Measurements from ENCODE around the gene NTSR1. TPM values are rescaled to one million over a fixed set of nuclear protein-coding genes. Genes with fewer than 3 reads are reported as not detected.

NTSR1 gene
- total and polyA plus RNA-seq, 4 donors, result 0.03 to 0.33 (median 0.08) TPM; not detected in 1

DNA sequence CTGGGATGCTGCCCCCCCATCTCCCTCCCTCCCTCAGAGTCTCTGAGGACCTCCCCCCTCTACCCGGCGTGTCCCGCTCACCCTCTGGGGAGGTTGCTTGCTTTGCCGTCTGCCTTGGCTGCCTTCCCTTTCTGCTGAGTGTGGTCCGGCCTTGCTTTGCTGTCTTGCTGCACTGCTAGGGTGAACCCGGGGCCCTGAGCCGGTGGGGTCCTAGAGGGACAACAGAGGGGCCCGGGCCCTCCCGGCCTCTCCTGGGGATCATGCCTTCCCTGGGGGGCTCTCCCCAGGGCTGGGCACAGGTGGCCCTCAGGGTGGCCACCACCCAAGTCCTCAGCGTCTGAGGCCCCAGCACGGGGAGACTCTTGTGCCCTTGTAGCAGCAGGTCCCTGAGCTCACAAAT lies 47.0 kb upstream of the NTSR1 start:
- no peaks in the 10 kb centered on the region for H3K4me1 ChIP-seq (ENCODE audit: control insufficient read depth in 4 of 4, insufficient read depth in 4 of 4, low read length in 3 of 4)
- H3K9me3 ChIP-seq (ENCODE audit: control insufficient read depth in 4 of 4, low read length in 3 of 4), result no peaks in the 10 kb centered on the region
- DNase-seq (ENCODE audit: low spot score), result no peak
- H3K27ac ChIP-seq (ENCODE audit: low read depth in 1 of 2, low read length in 2 of 2), result no peak overlapping the region
- no peak overlapping the region for H3K9ac ChIP-seq (ENCODE audit: low read depth in 1 of 2, low read length in 2 of 2)
- no peaks in the 10 kb centered on the region for H3K36me3 ChIP-seq (ENCODE audit: control insufficient read depth in 4 of 4, insufficient read depth in 3 of 4, low read depth in 1 of 4, low read length in 3 of 4)
- 91% methylated on average over 11 of the region's 11 CpGs for WGBS
- H3K4me3 ChIP-seq (ENCODE audit: low read depth in 1 of 3, low read length in 3 of 3), result no peak overlapping the region
- H3K27me3 ChIP-seq (ENCODE audit: control insufficient read depth in 4 of 4, insufficient read depth in 4 of 4, low read length in 3 of 4), result no peaks in the 10 kb centered on the region
- TF ChIP-seq EGR1 (IDR thresholded peaks at IDR 0.05; ENCODE audit: low read depth in 2 of 2) (no peak), RXRA (IDR thresholded peaks at IDR 0.05) (no peak), JUND (IDR thresholded peaks at IDR 0.05) (no peak), NR2F2 (IDR thresholded peaks at IDR 0.05) (no peak), HNF4G (IDR thresholded peaks at IDR 0.05) (no peak), SP1 (IDR thresholded peaks at IDR 0.05) (no peak), FOXA1 (IDR thresholded peaks at IDR 0.05) (no peak), RAD21 (IDR thresholded peaks at IDR 0.05) (no peak)
- TF ChIP-seq, protein P1, sequence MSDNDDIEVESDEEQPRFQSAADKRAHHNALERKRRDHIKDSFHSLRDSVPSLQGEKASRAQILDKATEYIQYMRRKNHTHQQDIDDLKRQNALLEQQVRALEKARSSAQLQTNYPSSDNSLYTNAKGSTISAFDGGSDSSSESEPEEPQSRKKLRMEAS (IDR thresholded peaks at IDR 0.05), result no peak
- TF ChIP-seq, protein P2, sequence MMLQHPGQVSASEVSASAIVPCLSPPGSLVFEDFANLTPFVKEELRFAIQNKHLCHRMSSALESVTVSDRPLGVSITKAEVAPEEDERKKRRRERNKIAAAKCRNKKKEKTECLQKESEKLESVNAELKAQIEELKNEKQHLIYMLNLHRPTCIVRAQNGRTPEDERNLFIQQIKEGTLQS (IDR thresholded peaks at IDR 0.05), result no peak

DNA sequence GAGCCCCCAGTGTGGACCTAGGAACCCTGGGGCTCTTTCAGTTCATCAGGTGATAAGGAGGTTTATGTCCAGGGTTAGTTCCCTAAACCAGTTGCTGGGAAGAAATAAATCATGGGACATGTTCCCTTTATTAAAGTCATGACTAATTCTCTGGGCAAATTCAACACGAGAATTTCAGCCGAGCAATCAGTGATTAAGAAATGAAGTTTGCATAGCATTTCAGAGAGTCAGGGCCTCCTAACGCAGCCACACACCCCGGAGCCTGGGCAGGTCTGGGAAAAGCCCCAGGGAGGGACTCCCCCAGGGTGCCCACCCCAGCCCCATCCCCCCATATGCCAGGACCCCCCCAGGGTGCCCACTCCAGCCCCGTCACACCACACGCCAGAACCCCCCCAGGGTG lies 46.2 kb upstream of the NTSR1 start:
- 81% methylated on average over 6 of the region's 6 CpGs for WGBS
- DNase-seq (ENCODE audit: low spot score), result no peak

More for the DNA sequence above, 46.2 kb upstream of the NTSR1 start:
- Histone ChIP-seq H3K36me3 (ENCODE audit: control insufficient read depth in 4 of 4, insufficient read depth in 3 of 4, low read depth in 1 of 4, low read length in 3 of 4) (no peaks in the 10 kb centered on the region), H3K9me3 (ENCODE audit: control insufficient read depth in 4 of 4, low read length in 3 of 4) (no peaks in the 10 kb centered on the region), H3K27me3 (ENCODE audit: control insufficient read depth in 4 of 4, insufficient read depth in 4 of 4, low read length in 3 of 4) (no peaks in the 10 kb centered on the region), H3K4me1 (ENCODE audit: control insufficient read depth in 4 of 4, insufficient read depth in 4 of 4, low read length in 3 of 4) (no peaks in the 10 kb centered on the region), H3K9ac (ENCODE audit: low read depth in 1 of 2, low read length in 2 of 2) (no peak overlapping the region), H3K27ac (ENCODE audit: low read depth in 1 of 2, low read length in 2 of 2) (no peak overlapping the region), H3K4me3 (ENCODE audit: low read depth in 1 of 3, low read length in 3 of 3) (no peak overlapping the region)
- no peak for TF ChIP-seq GABPA (IDR thresholded peaks at IDR 0.05 in 1 of 2, conservative IDR thresholded peaks at IDR 0.05 in 1 of 2)
- TF ChIP-seq NR2F2 (IDR thresholded peaks at IDR 0.05), result no peak
- no peak for TF ChIP-seq FOXA1 (IDR thresholded peaks at IDR 0.05)
- no peak for TF ChIP-seq FOXA2 (IDR thresholded peaks at IDR 0.05)
- no peak for TF ChIP-seq JUND (IDR thresholded peaks at IDR 0.05)
- TF ChIP-seq, protein P3, sequence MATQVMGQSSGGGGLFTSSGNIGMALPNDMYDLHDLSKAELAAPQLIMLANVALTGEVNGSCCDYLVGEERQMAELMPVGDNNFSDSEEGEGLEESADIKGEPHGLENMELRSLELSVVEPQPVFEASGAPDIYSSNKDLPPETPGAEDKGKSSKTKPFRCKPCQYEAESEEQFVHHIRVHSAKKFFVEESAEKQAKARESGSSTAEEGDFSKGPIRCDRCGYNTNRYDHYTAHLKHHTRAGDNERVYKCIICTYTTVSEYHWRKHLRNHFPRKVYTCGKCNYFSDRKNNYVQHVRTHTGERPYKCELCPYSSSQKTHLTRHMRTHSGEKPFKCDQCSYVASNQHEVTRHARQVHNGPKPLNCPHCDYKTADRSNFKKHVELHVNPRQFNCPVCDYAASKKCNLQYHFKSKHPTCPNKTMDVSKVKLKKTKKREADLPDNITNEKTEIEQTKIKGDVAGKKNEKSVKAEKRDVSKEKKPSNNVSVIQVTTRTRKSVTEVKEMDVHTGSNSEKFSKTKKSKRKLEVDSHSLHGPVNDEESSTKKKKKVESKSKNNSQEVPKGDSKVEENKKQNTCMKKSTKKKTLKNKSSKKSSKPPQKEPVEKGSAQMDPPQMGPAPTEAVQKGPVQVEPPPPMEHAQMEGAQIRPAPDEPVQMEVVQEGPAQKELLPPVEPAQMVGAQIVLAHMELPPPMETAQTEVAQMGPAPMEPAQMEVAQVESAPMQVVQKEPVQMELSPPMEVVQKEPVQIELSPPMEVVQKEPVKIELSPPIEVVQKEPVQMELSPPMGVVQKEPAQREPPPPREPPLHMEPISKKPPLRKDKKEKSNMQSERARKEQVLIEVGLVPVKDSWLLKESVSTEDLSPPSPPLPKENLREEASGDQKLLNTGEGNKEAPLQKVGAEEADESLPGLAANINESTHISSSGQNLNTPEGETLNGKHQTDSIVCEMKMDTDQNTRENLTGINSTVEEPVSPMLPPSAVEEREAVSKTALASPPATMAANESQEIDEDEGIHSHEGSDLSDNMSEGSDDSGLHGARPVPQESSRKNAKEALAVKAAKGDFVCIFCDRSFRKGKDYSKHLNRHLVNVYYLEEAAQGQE (IDR thresholded peaks at IDR 0.05), result no peak
- no peak for TF ChIP-seq YY1 (IDR thresholded peaks at IDR 0.05)
- TF ChIP-seq RXRA (IDR thresholded peaks at IDR 0.05), result no peak
- no peak for TF ChIP-seq EGR1 (IDR thresholded peaks at IDR 0.05; ENCODE audit: low read depth in 2 of 2)
- no peak for TF ChIP-seq HNF4G (IDR thresholded peaks at IDR 0.05)
- TF ChIP-seq, protein P4, sequence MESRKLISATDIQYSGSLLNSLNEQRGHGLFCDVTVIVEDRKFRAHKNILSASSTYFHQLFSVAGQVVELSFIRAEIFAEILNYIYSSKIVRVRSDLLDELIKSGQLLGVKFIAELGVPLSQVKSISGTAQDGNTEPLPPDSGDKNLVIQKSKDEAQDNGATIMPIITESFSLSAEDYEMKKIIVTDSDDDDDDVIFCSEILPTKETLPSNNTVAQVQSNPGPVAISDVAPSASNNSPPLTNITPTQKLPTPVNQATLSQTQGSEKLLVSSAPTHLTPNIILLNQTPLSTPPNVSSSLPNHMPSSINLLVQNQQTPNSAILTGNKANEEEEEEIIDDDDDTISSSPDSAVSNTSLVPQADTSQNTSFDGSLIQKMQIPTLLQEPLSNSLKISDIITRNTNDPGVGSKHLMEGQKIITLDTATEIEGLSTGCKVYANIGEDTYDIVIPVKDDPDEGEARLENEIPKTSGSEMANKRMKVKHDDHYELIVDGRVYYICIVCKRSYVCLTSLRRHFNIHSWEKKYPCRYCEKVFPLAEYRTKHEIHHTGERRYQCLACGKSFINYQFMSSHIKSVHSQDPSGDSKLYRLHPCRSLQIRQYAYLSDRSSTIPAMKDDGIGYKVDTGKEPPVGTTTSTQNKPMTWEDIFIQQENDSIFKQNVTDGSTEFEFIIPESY (IDR thresholded peaks at IDR 0.05), result no peak
